Measurements from ENCODE around the gene TLE4.

TLE4 gene

DNA sequence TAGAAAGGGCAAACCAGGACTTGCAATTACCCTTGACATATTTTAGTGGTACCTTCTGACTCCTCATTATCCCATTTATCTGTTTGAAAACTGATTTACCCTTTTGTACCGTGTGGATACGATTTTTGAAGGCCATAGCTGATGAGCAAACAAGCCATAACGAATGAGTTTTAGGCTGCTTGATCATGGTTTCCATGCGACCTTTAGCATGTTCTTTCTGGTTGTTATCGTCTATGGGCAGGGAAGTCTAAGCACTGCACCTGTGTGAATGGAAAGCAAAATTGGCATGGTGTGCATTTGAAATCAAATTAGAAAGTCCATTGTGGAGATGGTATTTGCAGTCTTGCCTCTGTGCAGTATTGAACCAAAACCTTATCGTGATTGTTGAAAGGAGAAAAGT, 127.7 kb downstream of the TLE4 start:
- FAIRE-seq (no peak), DNase-seq (ENCODE audit: insufficient read length, low spot score) (no peak)
- TF ChIP-seq SPI1 (IDR thresholded peaks at IDR 0.05; ENCODE audit: low read depth, low read length) (no peak), POU2F2 (IDR thresholded peaks at IDR 0.05; ENCODE audit: low read depth, low read length) (no peak), POLR2A (IDR thresholded peaks at IDR 0.05; ENCODE audit: low read depth, low read length) (no peak), TAF1 (IDR thresholded peaks at IDR 0.05; ENCODE audit: low read depth, low read length) (no peak), PAX5 (IDR thresholded peaks at IDR 0.05; ENCODE audit: insufficient read depth, low read length, severe bottlenecking) (no peak), POLR2AphosphoS5 (IDR thresholded peaks at IDR 0.05; ENCODE audit: low read depth, low read length) (no peak)

DNA sequence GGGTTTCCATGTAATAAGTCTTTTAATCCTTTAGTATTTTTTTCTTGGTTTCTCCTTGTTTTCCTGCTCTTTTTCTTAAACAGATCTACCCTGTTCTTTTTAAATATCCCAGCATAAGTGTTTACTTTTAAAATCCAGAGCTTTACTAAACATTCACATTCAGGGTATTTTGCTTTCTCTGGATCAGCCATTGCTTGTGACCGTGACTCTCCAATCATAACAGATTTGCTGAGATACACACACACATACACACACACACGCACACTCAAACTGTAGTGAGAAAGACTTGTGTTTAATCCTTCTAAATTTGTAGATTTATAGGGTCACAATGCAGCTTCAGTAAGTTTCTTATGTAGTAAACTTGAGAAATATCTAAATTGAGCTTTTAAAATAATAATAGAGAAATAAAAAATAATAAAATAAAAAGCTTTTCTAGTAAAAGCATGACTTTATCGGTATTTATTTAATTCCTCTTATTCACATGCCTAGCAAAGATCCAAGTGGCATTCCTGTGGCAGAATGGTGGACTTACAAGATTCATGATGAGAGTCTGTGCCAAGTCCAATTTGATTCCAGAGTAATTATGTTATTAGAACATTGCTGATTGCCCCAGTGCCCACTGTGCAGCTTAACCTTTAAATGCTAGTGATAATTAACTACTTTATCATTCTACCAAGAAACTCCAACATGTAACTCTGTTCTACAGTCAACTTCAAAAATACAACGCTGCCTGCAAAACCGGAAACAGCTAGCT, 129.0 kb downstream of the TLE4 start:
- DNase-seq (ENCODE audit: insufficient read length, low spot score), result no peak
- no peak for FAIRE-seq
- no peak for TF ChIP-seq POLR2A (IDR thresholded peaks at IDR 0.05; ENCODE audit: low read depth, low read length)
- no peak for TF ChIP-seq POU2F2 (IDR thresholded peaks at IDR 0.05; ENCODE audit: low read depth, low read length)
- TF ChIP-seq PAX5 (IDR thresholded peaks at IDR 0.05; ENCODE audit: insufficient read depth, low read length, severe bottlenecking), result no peak
- TF ChIP-seq TAF1 (IDR thresholded peaks at IDR 0.05; ENCODE audit: low read depth, low read length), result no peak
- no peak for TF ChIP-seq POLR2AphosphoS5 (IDR thresholded peaks at IDR 0.05; ENCODE audit: low read depth, low read length)
- TF ChIP-seq SPI1 (IDR thresholded peaks at IDR 0.05; ENCODE audit: low read depth, low read length), result no peak

DNA sequence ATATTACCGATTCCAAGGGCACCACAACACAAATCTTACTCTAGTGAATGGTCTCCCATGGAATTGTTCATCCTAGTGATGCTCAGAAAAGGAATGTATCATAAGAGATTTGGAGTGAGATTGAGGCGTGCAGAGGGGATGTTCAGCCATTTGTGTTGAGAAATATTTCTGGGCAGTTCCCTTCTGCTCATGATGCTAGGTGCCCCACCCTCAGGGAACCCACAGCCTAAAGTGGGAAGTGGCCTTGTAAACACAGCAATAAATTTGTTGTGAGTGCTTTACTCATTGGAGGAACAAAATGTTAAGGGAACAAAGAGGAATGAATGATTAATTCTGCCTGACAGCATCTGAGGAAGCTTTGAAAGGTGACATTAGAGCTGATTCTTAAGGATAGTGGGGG, 129.9 kb downstream of the TLE4 start:
- FAIRE-seq (no peak), DNase-seq (ENCODE audit: insufficient read length, low spot score) (no peak)

DNA sequence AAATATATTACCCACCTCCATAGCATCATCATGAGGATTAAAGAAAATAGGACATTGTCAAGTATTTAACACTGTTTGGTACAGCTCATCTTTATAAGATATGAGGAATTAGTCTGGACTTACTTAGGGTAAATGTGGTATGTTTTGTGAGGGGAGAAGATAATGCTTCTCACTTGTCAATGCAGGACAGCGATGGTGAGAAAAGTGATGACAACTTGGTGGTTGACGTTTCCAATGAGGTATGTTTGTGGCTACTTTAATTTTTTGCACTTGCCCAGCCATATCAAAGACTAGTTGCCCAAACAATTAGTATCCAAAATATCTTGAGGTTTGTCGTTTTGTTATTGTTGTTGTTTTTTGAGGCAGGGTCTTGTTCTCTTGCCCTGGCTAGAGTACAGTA, 133.9 kb downstream of the TLE4 start:
- no peak for FAIRE-seq
- no peak for TF ChIP-seq TAF1 (IDR thresholded peaks at IDR 0.05; ENCODE audit: low read depth, low read length)
- no peak for TF ChIP-seq POLR2AphosphoS5 (IDR thresholded peaks at IDR 0.05; ENCODE audit: low read depth, low read length)
- no peak for TF ChIP-seq PAX5 (IDR thresholded peaks at IDR 0.05; ENCODE audit: insufficient read depth, low read length, severe bottlenecking)
- TF ChIP-seq POU2F2 (IDR thresholded peaks at IDR 0.05; ENCODE audit: low read depth, low read length), result no peak
- TF ChIP-seq POLR2A (IDR thresholded peaks at IDR 0.05; ENCODE audit: low read depth, low read length), result no peak
- no peak for TF ChIP-seq SPI1 (IDR thresholded peaks at IDR 0.05; ENCODE audit: low read depth, low read length)
- no peak for DNase-seq (ENCODE audit: insufficient read length, low spot score)

More for the DNA sequence above, 129.9 kb downstream of the TLE4 start:
- TF ChIP-seq TAF1 (IDR thresholded peaks at IDR 0.05; ENCODE audit: low read depth, low read length), result no peak
- no peak for TF ChIP-seq POLR2AphosphoS5 (IDR thresholded peaks at IDR 0.05; ENCODE audit: low read depth, low read length)
- TF ChIP-seq SPI1 (IDR thresholded peaks at IDR 0.05; ENCODE audit: low read depth, low read length), result no peak
- TF ChIP-seq POU2F2 (IDR thresholded peaks at IDR 0.05; ENCODE audit: low read depth, low read length), result no peak
- no peak for TF ChIP-seq POLR2A (IDR thresholded peaks at IDR 0.05; ENCODE audit: low read depth, low read length)
- no peak for TF ChIP-seq PAX5 (IDR thresholded peaks at IDR 0.05; ENCODE audit: insufficient read depth, low read length, severe bottlenecking)

DNA sequence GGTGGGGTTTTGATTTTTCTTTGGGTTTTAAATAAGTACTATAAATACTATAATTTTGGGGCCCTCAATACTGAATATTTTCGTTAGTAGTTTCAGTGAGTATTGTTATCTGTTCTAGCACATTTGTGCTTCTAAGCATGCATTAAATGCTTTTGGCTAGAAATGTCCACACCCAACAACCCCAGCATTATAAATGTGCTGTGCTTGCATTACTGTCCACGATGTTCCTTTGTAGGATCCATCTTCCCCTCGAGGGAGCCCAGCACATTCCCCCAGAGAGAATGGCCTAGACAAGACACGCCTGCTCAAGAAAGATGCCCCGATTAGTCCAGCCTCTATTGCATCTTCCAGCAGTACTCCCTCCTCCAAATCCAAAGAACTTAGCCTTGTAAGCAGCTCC, 134.7 kb downstream of the TLE4 start:
- FAIRE-seq (no peak), DNase-seq (ENCODE audit: insufficient read length, low spot score) (no peak)
- TF ChIP-seq PAX5 (IDR thresholded peaks at IDR 0.05; ENCODE audit: insufficient read depth, low read length, severe bottlenecking) (no peak), POU2F2 (IDR thresholded peaks at IDR 0.05; ENCODE audit: low read depth, low read length) (no peak), TAF1 (IDR thresholded peaks at IDR 0.05; ENCODE audit: low read depth, low read length) (no peak), POLR2A (IDR thresholded peaks at IDR 0.05; ENCODE audit: low read depth, low read length) (no peak), POLR2AphosphoS5 (IDR thresholded peaks at IDR 0.05; ENCODE audit: low read depth, low read length) (no peak), SPI1 (IDR thresholded peaks at IDR 0.05; ENCODE audit: low read depth, low read length) (no peak)

DNA sequence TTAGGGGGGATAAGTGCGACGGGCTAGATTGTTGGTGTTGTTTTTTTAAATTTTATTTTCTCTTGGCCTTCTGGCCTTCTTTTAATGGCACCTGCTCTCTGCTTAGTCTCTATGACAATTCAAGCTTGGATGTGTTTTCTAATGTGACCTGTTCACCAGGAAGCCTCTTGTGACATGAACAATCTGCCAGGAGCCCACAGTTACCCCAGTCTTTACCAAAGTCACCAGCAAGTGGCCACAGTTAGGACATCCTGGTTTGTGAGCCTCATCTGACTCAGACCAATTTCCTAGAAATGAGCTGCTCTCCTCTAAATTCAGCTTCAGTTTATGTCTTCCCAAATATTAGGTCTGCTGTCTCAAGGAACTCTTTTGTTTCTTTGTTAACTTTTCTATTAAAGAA, 135.8 kb downstream of the TLE4 start:
- TF ChIP-seq POLR2AphosphoS5 (IDR thresholded peaks at IDR 0.05; ENCODE audit: low read depth, low read length) (no peak), TAF1 (IDR thresholded peaks at IDR 0.05; ENCODE audit: low read depth, low read length) (no peak), POLR2A (IDR thresholded peaks at IDR 0.05; ENCODE audit: low read depth, low read length) (no peak), PAX5 (IDR thresholded peaks at IDR 0.05; ENCODE audit: insufficient read depth, low read length, severe bottlenecking) (no peak), SPI1 (IDR thresholded peaks at IDR 0.05; ENCODE audit: low read depth, low read length) (no peak), POU2F2 (IDR thresholded peaks at IDR 0.05; ENCODE audit: low read depth, low read length) (no peak)
- DNase-seq (ENCODE audit: insufficient read length, low spot score) (no peak), FAIRE-seq (no peak)

DNA sequence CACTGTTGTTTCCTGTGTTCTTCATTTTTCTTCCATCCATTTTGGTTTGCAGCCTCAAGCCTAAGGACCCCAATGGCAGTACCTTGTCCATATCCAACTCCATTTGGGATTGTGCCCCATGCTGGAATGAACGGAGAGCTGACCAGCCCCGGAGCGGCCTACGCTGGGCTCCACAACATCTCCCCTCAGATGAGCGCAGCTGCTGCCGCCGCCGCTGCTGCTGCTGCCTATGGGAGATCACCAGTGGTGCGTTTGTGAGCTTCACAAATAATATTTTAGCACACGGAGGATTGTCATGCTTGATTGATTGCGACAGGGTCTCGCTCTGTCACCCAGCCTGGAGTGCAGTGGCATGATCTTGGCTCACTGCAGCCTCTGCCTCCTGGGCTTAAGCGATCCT, 136.8 kb downstream of the TLE4 start:
- DNase-seq (ENCODE audit: insufficient read length, low spot score) (no peak), FAIRE-seq (no peak)
- TF ChIP-seq TAF1 (IDR thresholded peaks at IDR 0.05; ENCODE audit: low read depth, low read length) (no peak), PAX5 (IDR thresholded peaks at IDR 0.05; ENCODE audit: insufficient read depth, low read length, severe bottlenecking) (no peak), POLR2AphosphoS5 (IDR thresholded peaks at IDR 0.05; ENCODE audit: low read depth, low read length) (no peak), POU2F2 (IDR thresholded peaks at IDR 0.05; ENCODE audit: low read depth, low read length) (no peak), POLR2A (IDR thresholded peaks at IDR 0.05; ENCODE audit: low read depth, low read length) (no peak), SPI1 (IDR thresholded peaks at IDR 0.05; ENCODE audit: low read depth, low read length) (no peak)

DNA sequence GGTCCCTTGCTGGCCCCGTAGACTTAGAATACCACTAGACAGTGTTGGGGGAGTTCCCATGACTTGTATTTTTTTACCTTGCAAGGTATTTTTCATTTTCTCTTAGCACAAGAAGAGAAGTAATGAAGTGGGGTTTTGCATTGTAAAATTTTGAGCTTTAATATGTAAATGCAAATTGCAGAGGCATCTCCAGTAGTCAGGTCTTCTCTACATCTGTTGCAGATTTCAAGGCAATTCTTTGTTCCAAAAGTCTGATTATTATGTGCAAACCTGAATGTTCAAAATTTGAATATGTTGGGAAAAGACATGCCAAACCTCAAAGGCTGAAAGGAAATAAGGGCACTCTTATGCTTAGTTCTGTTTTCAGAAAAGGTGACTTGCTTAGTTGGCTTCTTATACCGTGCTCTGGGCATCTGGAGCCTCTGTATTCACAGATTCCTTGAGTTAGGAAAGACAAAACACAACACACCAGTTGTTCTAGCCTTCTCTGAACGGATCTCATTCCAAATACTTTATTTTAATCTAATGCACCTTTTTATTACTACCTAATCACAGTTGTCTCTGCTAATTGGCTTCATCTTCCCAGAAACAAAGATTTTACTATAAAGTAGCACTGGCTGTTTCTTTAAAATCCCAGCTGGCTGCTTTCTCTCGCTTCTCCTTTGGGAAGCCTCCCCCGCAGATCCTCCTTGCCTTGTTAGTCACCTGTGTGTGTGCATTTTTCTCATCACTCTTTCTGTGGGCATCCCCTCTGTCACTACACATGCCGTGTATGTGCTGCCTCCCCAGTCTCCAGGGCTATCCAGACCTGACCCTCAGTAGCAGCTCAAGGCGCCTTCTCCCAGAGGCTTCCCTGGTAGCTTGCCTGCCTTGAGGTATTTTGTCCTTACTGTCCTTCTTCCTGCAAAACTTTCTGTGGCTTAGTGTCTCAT, 138.2 kb downstream of the TLE4 start:
- no peak for DNase-seq (ENCODE audit: insufficient read length, low spot score)
- TF ChIP-seq POU2F2 (IDR thresholded peaks at IDR 0.05; ENCODE audit: low read depth, low read length) (no peak), POLR2AphosphoS5 (IDR thresholded peaks at IDR 0.05; ENCODE audit: low read depth, low read length) (no peak), TAF1 (IDR thresholded peaks at IDR 0.05; ENCODE audit: low read depth, low read length) (no peak), SPI1 (IDR thresholded peaks at IDR 0.05; ENCODE audit: low read depth, low read length) (no peak), POLR2A (IDR thresholded peaks at IDR 0.05; ENCODE audit: low read depth, low read length) (no peak), PAX5 (IDR thresholded peaks at IDR 0.05; ENCODE audit: insufficient read depth, low read length, severe bottlenecking) (no peak)
- no peak for FAIRE-seq

DNA sequence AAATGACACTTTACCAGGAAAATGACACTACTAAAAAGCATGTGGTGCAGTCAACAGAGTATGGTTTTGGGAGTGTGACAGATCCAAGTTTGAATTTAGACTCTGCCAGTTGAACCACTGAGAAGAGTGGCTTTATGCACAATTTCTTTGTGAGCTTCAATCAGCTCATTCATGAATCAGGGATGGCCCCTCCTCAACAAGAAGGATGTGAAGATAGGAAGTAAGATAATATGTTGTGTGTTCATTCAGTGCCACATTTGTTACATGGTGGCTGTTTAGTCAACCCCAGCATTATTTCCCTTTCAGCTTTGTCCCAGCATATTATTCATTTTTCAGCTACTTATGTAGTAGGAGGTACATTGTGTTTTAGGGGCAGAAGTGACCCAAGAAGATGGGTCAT, 140.1 kb downstream of the TLE4 start:
- FAIRE-seq (no peak), DNase-seq (ENCODE audit: insufficient read length, low spot score) (no peak)
- TF ChIP-seq POU2F2 (IDR thresholded peaks at IDR 0.05; ENCODE audit: low read depth, low read length) (no peak), POLR2AphosphoS5 (IDR thresholded peaks at IDR 0.05; ENCODE audit: low read depth, low read length) (no peak)

Measured in GM12891 (cell line).